A549 treated with ZK216348 at 1 μM for 4 hours (cell line): ENCODE results near the gene CADM4. TPM values are rescaled to one million over a fixed set of nuclear protein-coding genes. Genes with fewer than 3 reads are reported as not detected.

Source experiments
- total RNA-seq: library from RNA; stranded (reverse); fragments of 200-300 nt; extraction: Qiagen RNA extraction; gene quantifications from 5 replicates; pipeline ENCODE4 v1.2.3, GENCODE V29; 2022; ENCODE audit warnings: low read depth

The CADM4 gene
- 5.0 to 10.7 TPM (median 9.0 TPM) in 5 replicates for total RNA-seq

GRCh38 chr19:43639519-43640423 is at the start of gene CADM4:
TSS of gene CADM4 (minus strand) at chr19:43639850. CDS start at chr19:43639790, 60 bp downstream.

GRCh38 chr19:43619262-43620060 is 20.2 kb downstream of the CADM4 start, which contains the start of gene ZNF428:
TSS of gene ZNF428 (minus strand) at chr19:43619629. CDS start at chr19:43614304, 5,325 bp downstream.

GRCh38 chr19:43611788-43612187 is 27.9 kb downstream of the CADM4 start, which contains the start of gene SRRM5:
TSS of gene SRRM5 (plus strand) at chr19:43612088. CDS start at chr19:43612122, 34 bp downstream.

GRCh38 chr19:43595999-43596841 is 43.4 kb downstream of the CADM4 start, which contains the start of the genes IRGQ and ZNF576:
TSS of gene IRGQ (minus strand) at chr19:43596134. CDS start at chr19:43595338, 796 bp downstream.
TSS of gene ZNF576 (plus strand) at chr19:43596595. CDS start at chr19:43597109, 514 bp downstream.

GRCh38 chr19:43575156-43575950 is 64.3 kb downstream of the CADM4 start, which contains the start of the genes PINLYP and XRCC1:
TSS of gene PINLYP (plus strand) at chr19:43575801. CDS start at chr19:43577192, 1,391 bp downstream.
TSS of gene XRCC1 (minus strand) at chr19:43575527. CDS start at chr19:43575458, 69 bp downstream.

Other genes starting within 250 kb of the CADM4 start
- gene TEX101, start 225.0 kb downstream of the CADM4 start, total RNA-seq, result not detected in 5 replicates
- 0.24 to 0.58 TPM (median 0.42 TPM) in 5 replicates for gene LYPD3, start 174.2 kb downstream of the CADM4 start, total RNA-seq
- 8.3 to 11.9 TPM (median 11.1 TPM) in 5 replicates for gene PHLDB3, start 135.1 kb downstream of the CADM4 start, total RNA-seq
- 39.1 to 54.4 TPM (median 49.1 TPM) in 5 replicates for gene ETHE1, start 112.6 kb downstream of the CADM4 start, total RNA-seq
- gene ZNF575, start 106.7 kb downstream of the CADM4 start, total RNA-seq, result 1.0 to 3.4 TPM (median 2.4 TPM) in 5 replicates
- gene XRCC1, start 64.3 kb downstream of the CADM4 start, total RNA-seq, result 27.1 to 32.0 TPM (median 28.8 TPM) in 5 replicates
- gene PINLYP, start 64.0 kb downstream of the CADM4 start, total RNA-seq, result 0.18 to 0.40 TPM (median 0.32 TPM) in 4 of 5 replicates, not detected in the other
- gene IRGQ, start 43.7 kb downstream of the CADM4 start, total RNA-seq, result 5.0 to 7.1 TPM (median 5.2 TPM) in 5 replicates
- 12.5 to 21.0 TPM (median 19.4 TPM) in 5 replicates for gene ZNF576, start 43.3 kb downstream of the CADM4 start, total RNA-seq
- gene SRRM5, start 27.8 kb downstream of the CADM4 start, total RNA-seq, result 0.93 to 1.4 TPM (median 0.98 TPM) in 5 replicates
- gene ZNF428, start 20.2 kb downstream of the CADM4 start, total RNA-seq, result 36.6 to 68.4 TPM (median 61.1 TPM) in 5 replicates
- 62.1 to 88.0 TPM (median 78.0 TPM) in 5 replicates for gene PLAUR, start 30.3 kb upstream of the CADM4 start, total RNA-seq
- not detected in 5 replicates for gene IRGC, start 76.2 kb upstream of the CADM4 start, total RNA-seq
- gene SMG9, start 115.1 kb upstream of the CADM4 start, total RNA-seq, result 47.2 to 77.9 TPM (median 65.8 TPM) in 5 replicates
- gene KCNN4, start 141.1 kb upstream of the CADM4 start, total RNA-seq, result 37.9 to 63.2 TPM (median 55.9 TPM) in 5 replicates
- gene LYPD5, start 162.6 kb upstream of the CADM4 start, total RNA-seq, result 0.09 to 0.50 TPM (median 0.38 TPM) in 5 replicates
- 3.9 to 5.1 TPM (median 5.0 TPM) in 5 replicates for gene ZNF283, start 187.5 kb upstream of the CADM4 start, total RNA-seq
- gene ZNF404, start 244.1 kb upstream of the CADM4 start, total RNA-seq, result 0.14 to 0.50 TPM (median 0.21 TPM) in 5 replicates